Measurements from ENCODE around the gene MACROD2.

DNA sequence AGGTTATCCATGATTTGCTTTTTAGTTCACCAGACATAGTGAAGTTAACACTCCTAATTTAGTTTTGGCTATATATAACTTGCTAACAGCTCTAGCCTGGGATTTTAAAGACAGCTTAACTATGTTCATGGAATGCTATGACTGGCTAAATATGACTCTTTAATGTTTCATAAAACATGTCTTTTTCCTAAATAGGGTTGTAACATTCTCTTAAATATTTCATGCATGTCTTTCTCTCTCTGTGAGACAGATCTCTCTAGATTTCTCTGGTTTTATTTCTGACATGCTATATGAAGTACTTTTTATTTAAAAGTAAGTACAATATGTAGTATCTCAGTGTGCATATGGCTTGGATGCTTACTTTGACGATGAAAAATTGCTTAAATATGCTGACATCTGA, 35.7 kb downstream of the MACROD2 start:
- no peak for TF ChIP-seq EZH2 (IDR thresholded peaks at IDR 0.05; ENCODE audit: insufficient read depth, low read length)
- TF ChIP-seq, protein P1, sequence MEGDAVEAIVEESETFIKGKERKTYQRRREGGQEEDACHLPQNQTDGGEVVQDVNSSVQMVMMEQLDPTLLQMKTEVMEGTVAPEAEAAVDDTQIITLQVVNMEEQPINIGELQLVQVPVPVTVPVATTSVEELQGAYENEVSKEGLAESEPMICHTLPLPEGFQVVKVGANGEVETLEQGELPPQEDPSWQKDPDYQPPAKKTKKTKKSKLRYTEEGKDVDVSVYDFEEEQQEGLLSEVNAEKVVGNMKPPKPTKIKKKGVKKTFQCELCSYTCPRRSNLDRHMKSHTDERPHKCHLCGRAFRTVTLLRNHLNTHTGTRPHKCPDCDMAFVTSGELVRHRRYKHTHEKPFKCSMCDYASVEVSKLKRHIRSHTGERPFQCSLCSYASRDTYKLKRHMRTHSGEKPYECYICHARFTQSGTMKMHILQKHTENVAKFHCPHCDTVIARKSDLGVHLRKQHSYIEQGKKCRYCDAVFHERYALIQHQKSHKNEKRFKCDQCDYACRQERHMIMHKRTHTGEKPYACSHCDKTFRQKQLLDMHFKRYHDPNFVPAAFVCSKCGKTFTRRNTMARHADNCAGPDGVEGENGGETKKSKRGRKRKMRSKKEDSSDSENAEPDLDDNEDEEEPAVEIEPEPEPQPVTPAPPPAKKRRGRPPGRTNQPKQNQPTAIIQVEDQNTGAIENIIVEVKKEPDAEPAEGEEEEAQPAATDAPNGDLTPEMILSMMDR (IDR thresholded peaks at IDR 0.05; ENCODE audit: insufficient read depth, low read depth, low read length): no peak
